HCT116 (cell line): ENCODE data around the gene KCMF1. TPM values are rescaled to one million over a fixed set of nuclear protein-coding genes. Genes with fewer than 3 reads are reported as not detected.

ENCODE experiments used
- ATAC-seq: fragments of 200-7000 bp; cut with Tn5 transposase; 2 replicates; pipeline ENCODE4 v1.9.1; 2020; ENCODE audit warnings: mild to moderate bottlenecking, moderate library complexity
- BruUV-seq: library from RNA; stranded (reverse); fragments of 400-500 nt; replicated peaks from 2 replicates; lab custom pipeline; 2021; lab: Mats Ljungman, UMichigan
- CTCF ChIA-PET: fragments of 300-600 bp; sonication (Branson Sonifier 250); formaldehyde crosslinking; loops from one replicate; lab custom pipeline; 2021; ENCODE audit warnings: antibody characterized with exemption; lab: Charles Lee
- POLR2A ChIA-PET: fragments of 300-600, 350-600 bp; sonication (Branson Sonifier 250); formaldehyde crosslinking; loops from one replicate; lab custom pipeline; 2021; ENCODE audit warnings: antibody characterized with exemption; lab: Charles Lee
- RAD21 ChIA-PET, 2 experiments: fragments of 300-600 bp; sonication (Branson Sonifier 250); formaldehyde crosslinking; loops; one replicate each; lab custom pipeline; 2023; ENCODE audit warnings: low total read pairs in 2 of 2; ENCODE audit not compliant: uncharacterized antibody in 2 of 2, unreplicated experiment in 2 of 2, low non-redundant PET in 1 of 2; lab: Charles Lee
- DNase-seq: peaks from one replicate; pipeline ENCODE4 v3.0.0-alpha.2; 2010; ENCODE audit warnings: low read depth, low spot score
- H2AFZ ChIP-seq: fragments of 200-600 bp; shearing (Covaris generic), sonication (generic); 2 replicates; pipeline ENCODE4 v1.6.1; 2017; ENCODE audit warnings: low read depth, mixed run types, mixed read lengths, antibody characterized with exemption, low read length; ENCODE audit not compliant: poor library complexity, severe bottlenecking
- H3K27ac ChIP-seq: 2 replicates; pipeline ENCODE4 v1.5.1; 2012; ENCODE audit warnings: low read depth, low read length
- H3K27me3 ChIP-seq: fragments of 200-600 bp; sonication (generic); 2 replicates; pipeline ENCODE4 v1.6.1; 2016; ENCODE audit warnings: mixed run types, low read length, mixed read lengths; ENCODE audit not compliant: insufficient read depth
- H3K36me3 ChIP-seq, 2 experiments: fragments of 200-500 bp in 1 of 2; fragments of 200-600 bp in 1 of 2; sonication (Bioruptor generic) in 1 of 2; sonication (generic) in 1 of 2; 2 replicates each; pipeline versions ENCODE4 v1.5.1 to v1.6.1; 2014 to 2016; ENCODE audit warnings: low read length in 2 of 2, inconsistent platforms in 1 of 2, mixed read lengths in 1 of 2, mixed run types in 1 of 2; ENCODE audit not compliant: insufficient read depth in 2 of 2, control insufficient read depth in 1 of 2
- H3K4me1 ChIP-seq, 2 experiments: fragments of 200-600 bp in 1 of 2; sonication (generic) in 1 of 2; 2 replicates each; pipeline versions ENCODE4 v1.5.1 to v1.6.1; 2012 to 2017; ENCODE audit warnings: low read length in 2 of 2, inconsistent platforms in 1 of 2, mild to moderate bottlenecking in 1 of 2, mixed read lengths in 1 of 2, mixed run types in 1 of 2, moderate library complexity in 1 of 2; ENCODE audit not compliant: insufficient read depth in 2 of 2, control insufficient read depth in 1 of 2
- H3K4me2 ChIP-seq: fragments of 200-600 bp; sonication (generic); 2 replicates; pipeline ENCODE4 v1.6.1; 2017; ENCODE audit warnings: mixed run types, low read length, mixed read lengths
- H3K4me3 ChIP-seq, 2 experiments: fragments of 200-600 bp in 1 of 2; sonication (generic) in 1 of 2; replicated peaks in 1 of 2; 2 replicates each; pipeline ENCODE4 v1.5.1; 2011 to 2016; ENCODE audit warnings: low read length in 2 of 2, control low read depth in 1 of 2, low read depth in 1 of 2, mild to moderate bottlenecking in 1 of 2, mixed read lengths in 1 of 2, mixed run types in 1 of 2
- H3K79me2 ChIP-seq: fragments of 200-600 bp; sonication (generic); 2 replicates; pipeline ENCODE4 v1.6.1; 2017; ENCODE audit warnings: mild to moderate bottlenecking, mixed run types, low read length, moderate library complexity, mixed read lengths; ENCODE audit not compliant: insufficient read depth
- H3K9ac ChIP-seq: fragments of 200-600 bp; sonication (generic); 2 replicates; pipeline ENCODE4 v1.6.1; 2016; ENCODE audit warnings: low read length, mixed read lengths
- H3K9me2 ChIP-seq: fragments of 200-600 bp; sonication (generic), shearing (Covaris generic); 2 replicates; pipeline ENCODE4 v1.6.1; 2017; ENCODE audit warnings: mixed run types, mild to moderate bottlenecking, moderate library complexity; ENCODE audit not compliant: insufficient read depth
- H3K9me3 ChIP-seq, 2 experiments: fragments of 200-500 bp in 1 of 2; fragments of 200-600 bp in 1 of 2; sonication (Bioruptor generic) in 1 of 2; sonication (generic) in 1 of 2; 2 replicates each; pipeline ENCODE4 v1.6.1; 2014 to 2017; ENCODE audit warnings: low read length in 2 of 2, mixed read lengths in 2 of 2, inconsistent platforms in 1 of 2, low read depth in 1 of 2, mild to moderate bottlenecking in 1 of 2, mixed run types in 1 of 2, moderate library complexity in 1 of 2; ENCODE audit not compliant: control insufficient read depth in 1 of 2, insufficient read depth in 1 of 2
- H4K20me1 ChIP-seq: fragments of 200-600 bp; sonication (generic), shearing (Covaris generic); 2 replicates; pipeline ENCODE4 v1.6.1; 2017; ENCODE audit warnings: mixed run types, mild to moderate bottlenecking, moderate library complexity; ENCODE audit not compliant: insufficient read depth
- CBX3 ChIP-seq: IDR thresholded peaks from 2 replicates; pipeline ENCODE4 v1.6.1; 2012; ENCODE audit warnings: low read depth
- CEBPB ChIP-seq: IDR thresholded peaks from 2 replicates; pipeline ENCODE4 v1.6.1; 2012; ENCODE audit warnings: low read depth
- ELF1 ChIP-seq: IDR thresholded peaks from 2 replicates; pipeline ENCODE4 v1.6.1; 2012; ENCODE audit warnings: low read depth, borderline replicate concordance
- EZH2 ChIP-seq: fragments of 200-600 bp; sonication (generic); IDR thresholded peaks from 2 replicates; pipeline ENCODE4 v1.6.1; 2017; ENCODE audit warnings: antibody characterized with exemption, mixed run types
- EZH2phosphoT487 ChIP-seq: fragments of 200-600 bp; IDR thresholded peaks from 2 replicates; pipeline ENCODE4 v1.6.1; 2018; ENCODE audit warnings: antibody characterized with exemption, borderline replicate concordance
- JUND ChIP-seq: IDR thresholded peaks from 2 replicates; pipeline ENCODE4 v1.6.1; 2012
- POLR2A ChIP-seq: IDR thresholded peaks from 2 replicates; pipeline ENCODE4 v1.7.0; 2011; ENCODE audit warnings: borderline replicate concordance; ENCODE audit not compliant: insufficient read depth, insufficient read length; ENCODE audit errors: extremely low read depth
- POLR2AphosphoS5 ChIP-seq: IDR thresholded peaks from 2 replicates; pipeline ENCODE4 v1.6.1; 2011; ENCODE audit warnings: mild to moderate bottlenecking, low read depth, low read length, moderate library complexity
- RAD21 ChIP-seq: IDR thresholded peaks from 2 replicates; pipeline ENCODE4 v1.6.1; 2012; ENCODE audit warnings: low read depth, mild to moderate bottlenecking
- REST ChIP-seq: IDR thresholded peaks from 2 replicates; pipeline ENCODE4 v1.6.1; 2012; ENCODE audit warnings: low read depth
- SP1 ChIP-seq: IDR thresholded peaks from 2 replicates; pipeline ENCODE4 v1.6.1; 2012; ENCODE audit warnings: low read depth
- TCF7L2 ChIP-seq: IDR thresholded peaks from 2 replicates; pipeline ENCODE4 v1.7.0; 2011; ENCODE audit warnings: borderline replicate concordance, inconsistent platforms; ENCODE audit not compliant: insufficient read depth, insufficient read length; ENCODE audit errors: extremely low read depth
- ZFX ChIP-seq: fragments of 450-650 bp; IDR thresholded peaks from 2 replicates; pipeline ENCODE4 v1.6.1; 2017
- ZNF274 ChIP-seq: fragments of 200-500 bp; sonication (Bioruptor generic); IDR thresholded peaks from 2 replicates; pipeline ENCODE4 v1.6.1; 2014; ENCODE audit warnings: mild to moderate bottlenecking, low read depth, low read length, inconsistent platforms
- intact Hi-C: fragments of 100-400 bp; cut with micrococcal nuclease; formaldehyde crosslinking; loops from 2 replicates; pipeline ENCODE4 v1.10.0; 2022
- total RNA-seq: library from RNA; stranded (reverse); gene quantifications from one replicate; pipeline ENCODE4 v1.2.1, GENCODE V29; 2021; ENCODE audit not compliant: unreplicated experiment
- TF ChIP-seq, protein P1 (sequence below), 3 experiments: fragments of 200-600 bp in 1 of 3; sonication (generic) in 1 of 3; IDR thresholded peaks in 2 of 3; conservative IDR thresholded peaks in 1 of 3; 2 replicates each; pipeline ENCODE4 v1.5.1; 2012 to 2017; ENCODE audit warnings: low read depth in 2 of 3, low read length in 2 of 3, antibody characterized with exemption in 1 of 3, borderline replicate concordance in 1 of 3, control low read depth in 1 of 3, mild to moderate bottlenecking in 1 of 3, mixed read lengths in 1 of 3, mixed run types in 1 of 3, moderate library complexity in 1 of 3; ENCODE audit not compliant: insufficient read depth in 1 of 3
- TF ChIP-seq, protein P2 (sequence below): IDR thresholded peaks from 2 replicates; pipeline ENCODE4 v1.6.1; 2012

Gene KCMF1
- total RNA-seq, 1 experiment from 2014 or later = 119 TPM

DNA sequence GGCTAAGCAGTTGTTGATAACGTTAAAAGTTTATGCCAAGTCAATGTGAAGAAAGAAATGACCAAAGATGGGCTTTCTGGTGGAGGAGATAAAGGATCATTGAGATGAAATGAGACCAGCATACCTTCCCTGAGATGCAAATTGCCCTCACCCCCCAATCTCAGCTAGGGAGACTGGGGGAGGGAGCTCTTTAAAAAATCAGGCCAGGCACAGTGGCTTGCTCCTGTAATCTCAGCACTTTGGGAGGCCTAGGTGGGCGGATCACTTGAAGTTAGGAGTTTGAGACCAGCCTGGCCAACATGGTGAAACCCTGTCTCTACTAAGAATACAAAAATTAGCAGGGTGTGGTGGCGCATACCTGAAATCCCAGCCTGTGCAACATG, 30.9 kb upstream of the KCMF1 start:
- no peaks in the 10 kb centered on the region for H3K36me3 ChIP-seq
- peaks cover 19 to 93% of the 10 kb centered on the region in 2 experiments for H3K4me1 ChIP-seq
- ATAC-seq = no peak
- no peak overlapping the region for H2AFZ ChIP-seq
- no TSS peak for BruUV-seq
- H3K27me3 ChIP-seq = no peaks in the 10 kb centered on the region
- CTCF ChIA-PET = interaction anchor here (5.0 kb wide), 1 partner anchor 14 kb away, joined by 39 read pairs; no protein-coding TSS in a partner anchor
- no peaks in the 10 kb centered on the region for H3K9me3 ChIP-seq
- no peaks in the 10 kb centered on the region for H3K79me2 ChIP-seq
- H3K27ac ChIP-seq = no peak overlapping the region
- no peak for DNase-seq
- no peak overlapping the region for H3K4me3 ChIP-seq
- POLR2A ChIA-PET = interaction anchor here (1.1 kb wide), 1 partner anchor 19 kb away, joined by 4 read pairs; no protein-coding TSS in a partner anchor
- intact Hi-C loops = no loop called here
- H3K9ac ChIP-seq = no peak overlapping the region
- H3K4me2 ChIP-seq = 0 out of 2 replicates have a peak overlapping the region, but pooled peaks have one; percentile 26
- no peaks in the 10 kb centered on the region for H4K20me1 ChIP-seq
- RAD21 ChIA-PET = no interaction called here
- H3K9me2 ChIP-seq = no peaks in the 10 kb centered on the region
- TF ChIP-seq ZFX (no peak), ELF1 (no peak), REST (no peak), JUND (no peak), ZNF274 (no peak), POLR2AphosphoS5 (no peak), POLR2A (no peak), CBX3 (no peak), CEBPB (no peak), TCF7L2 (no peak), RAD21 (no peak), EZH2 (no peak), EZH2phosphoT487 (no peak), SP1 (no peak)
- TF ChIP-seq, protein P1, sequence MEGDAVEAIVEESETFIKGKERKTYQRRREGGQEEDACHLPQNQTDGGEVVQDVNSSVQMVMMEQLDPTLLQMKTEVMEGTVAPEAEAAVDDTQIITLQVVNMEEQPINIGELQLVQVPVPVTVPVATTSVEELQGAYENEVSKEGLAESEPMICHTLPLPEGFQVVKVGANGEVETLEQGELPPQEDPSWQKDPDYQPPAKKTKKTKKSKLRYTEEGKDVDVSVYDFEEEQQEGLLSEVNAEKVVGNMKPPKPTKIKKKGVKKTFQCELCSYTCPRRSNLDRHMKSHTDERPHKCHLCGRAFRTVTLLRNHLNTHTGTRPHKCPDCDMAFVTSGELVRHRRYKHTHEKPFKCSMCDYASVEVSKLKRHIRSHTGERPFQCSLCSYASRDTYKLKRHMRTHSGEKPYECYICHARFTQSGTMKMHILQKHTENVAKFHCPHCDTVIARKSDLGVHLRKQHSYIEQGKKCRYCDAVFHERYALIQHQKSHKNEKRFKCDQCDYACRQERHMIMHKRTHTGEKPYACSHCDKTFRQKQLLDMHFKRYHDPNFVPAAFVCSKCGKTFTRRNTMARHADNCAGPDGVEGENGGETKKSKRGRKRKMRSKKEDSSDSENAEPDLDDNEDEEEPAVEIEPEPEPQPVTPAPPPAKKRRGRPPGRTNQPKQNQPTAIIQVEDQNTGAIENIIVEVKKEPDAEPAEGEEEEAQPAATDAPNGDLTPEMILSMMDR (IDR thresholded peaks at IDR 0.05 in 2 of 3, conservative IDR thresholded peaks at IDR 0.05 in 1 of 3; ENCODE audit: borderline replicate concordance in 1 of 3, insufficient read depth in 1 of 3, low read depth in 2 of 3, low read length in 2 of 3) = no peak
- TF ChIP-seq, protein P2, sequence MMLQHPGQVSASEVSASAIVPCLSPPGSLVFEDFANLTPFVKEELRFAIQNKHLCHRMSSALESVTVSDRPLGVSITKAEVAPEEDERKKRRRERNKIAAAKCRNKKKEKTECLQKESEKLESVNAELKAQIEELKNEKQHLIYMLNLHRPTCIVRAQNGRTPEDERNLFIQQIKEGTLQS = no peak
- TF ChIP-seq, all 23 proteins: peak for 0
